Calu3 (cell line): ENCODE data around the gene TNRC6A. TPM values are rescaled to one million over a fixed set of nuclear protein-coding genes. Genes with fewer than 3 reads are reported as not detected.
"Not testable (repeated sequence)": the region's sequence is repeated elsewhere in the genome, so short reads cannot be mapped to it uniquely, and the experiment has no call there.

Experiments
- BruUV-seq: library from RNA; stranded (reverse); fragments of 400-500 nt; replicated peaks from 2 replicates; lab custom pipeline; 2021; lab: Mats Ljungman, UMichigan
- CTCF ChIA-PET: fragments of 300-600 bp; sonication (Branson Sonifier 250); formaldehyde crosslinking; loops from one replicate; lab custom pipeline; 2022; ENCODE audit warnings: antibody characterized with exemption; lab: Charles Lee
- DNase-seq: peaks from one replicate; pipeline ENCODE4 v3.0.0; 2022
- H3K27ac Mint-ChIP-seq: one replicate; pipeline ENCODE4 v1.8.0; 2022; ENCODE audit warnings: mixed read lengths; ENCODE audit not compliant: unreplicated experiment
- H3K27me3 Mint-ChIP-seq: one replicate; pipeline ENCODE4 v1.8.0; 2022; ENCODE audit warnings: mixed read lengths; ENCODE audit not compliant: unreplicated experiment
- H3K36me3 Mint-ChIP-seq: one replicate; pipeline ENCODE4 v1.8.0; 2022; ENCODE audit warnings: mild to moderate bottlenecking, moderate library complexity, mixed read lengths; ENCODE audit not compliant: insufficient read depth, unreplicated experiment
- H3K4me1 Mint-ChIP-seq: one replicate; pipeline ENCODE4 v1.8.0; 2022; ENCODE audit warnings: mild to moderate bottlenecking, low read depth, mixed read lengths; ENCODE audit not compliant: unreplicated experiment
- H3K4me3 Mint-ChIP-seq: one replicate; pipeline ENCODE4 v1.8.0; 2022; ENCODE audit warnings: mild to moderate bottlenecking, low read depth, moderate library complexity, mixed read lengths; ENCODE audit not compliant: unreplicated experiment
- H3K9me3 Mint-ChIP-seq: one replicate; pipeline ENCODE4 v1.8.0; 2022; ENCODE audit warnings: low read depth, mixed read lengths; ENCODE audit not compliant: unreplicated experiment
- intact Hi-C: fragments of 100-400 bp; cut with micrococcal nuclease; formaldehyde crosslinking; loops from one replicate; pipeline ENCODE4 v1.10.0; 2022; ENCODE audit not compliant: unreplicated experiment
- total RNA-seq: library from RNA; stranded (reverse); gene quantifications from 2 replicates; pipeline ENCODE4 v1.2.3, GENCODE V29; 2022
- TF ChIP-seq, protein P1 (sequence below): fragments of 200-600 bp; IDR thresholded peaks from one replicate; pipeline ENCODE4 v1.8.0; 2022; ENCODE audit warnings: antibody characterized with exemption; ENCODE audit not compliant: unreplicated experiment

Gene TNRC6A
- total RNA-seq, 1 experiment from 2014 or later = 60.1 TPM

DNA sequence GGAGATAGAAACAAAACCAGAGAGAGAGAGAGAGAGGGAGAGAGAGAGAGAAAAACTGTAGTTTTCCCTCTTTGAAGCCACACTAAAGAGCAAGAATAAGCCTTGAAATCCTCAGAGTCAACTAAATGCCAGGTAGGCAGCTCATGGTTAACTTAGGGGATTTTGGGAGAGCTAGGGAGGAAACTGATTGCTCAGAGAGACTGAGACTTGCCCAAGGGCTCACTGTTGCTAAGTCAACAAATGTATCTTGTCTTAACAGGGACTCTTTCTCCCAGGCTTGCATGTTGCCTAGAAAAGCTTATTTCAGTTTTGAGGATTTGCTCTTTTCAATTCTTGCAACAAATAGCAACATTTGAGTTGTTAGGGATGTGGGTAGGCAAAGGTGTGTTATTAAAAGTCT, 111.8 kb downstream of the TNRC6A start:
- peaks cover 41% of the 10 kb centered on the region for H3K4me1 Mint-ChIP-seq
- H3K27me3 Mint-ChIP-seq = no peaks in the 10 kb centered on the region
- no peaks in the 10 kb centered on the region for H3K9me3 Mint-ChIP-seq
- H3K4me3 Mint-ChIP-seq = no peak overlapping the region
- intact Hi-C loops = loop anchor here (5.0 to 10.0 kb wide), 2 partner anchors 204 to 266 kb away; no protein-coding TSS in a partner anchor
- H3K27ac Mint-ChIP-seq = no peak overlapping the region
- peaks cover 6% of the 10 kb centered on the region for H3K36me3 Mint-ChIP-seq
- no peak for DNase-seq
- CTCF ChIA-PET = interaction anchor here (0.7 kb wide), 1 partner anchor 16 kb away, joined by 3 read pairs; no protein-coding TSS in a partner anchor
- BruUV-seq = no TSS peak
- TF ChIP-seq, protein P1, sequence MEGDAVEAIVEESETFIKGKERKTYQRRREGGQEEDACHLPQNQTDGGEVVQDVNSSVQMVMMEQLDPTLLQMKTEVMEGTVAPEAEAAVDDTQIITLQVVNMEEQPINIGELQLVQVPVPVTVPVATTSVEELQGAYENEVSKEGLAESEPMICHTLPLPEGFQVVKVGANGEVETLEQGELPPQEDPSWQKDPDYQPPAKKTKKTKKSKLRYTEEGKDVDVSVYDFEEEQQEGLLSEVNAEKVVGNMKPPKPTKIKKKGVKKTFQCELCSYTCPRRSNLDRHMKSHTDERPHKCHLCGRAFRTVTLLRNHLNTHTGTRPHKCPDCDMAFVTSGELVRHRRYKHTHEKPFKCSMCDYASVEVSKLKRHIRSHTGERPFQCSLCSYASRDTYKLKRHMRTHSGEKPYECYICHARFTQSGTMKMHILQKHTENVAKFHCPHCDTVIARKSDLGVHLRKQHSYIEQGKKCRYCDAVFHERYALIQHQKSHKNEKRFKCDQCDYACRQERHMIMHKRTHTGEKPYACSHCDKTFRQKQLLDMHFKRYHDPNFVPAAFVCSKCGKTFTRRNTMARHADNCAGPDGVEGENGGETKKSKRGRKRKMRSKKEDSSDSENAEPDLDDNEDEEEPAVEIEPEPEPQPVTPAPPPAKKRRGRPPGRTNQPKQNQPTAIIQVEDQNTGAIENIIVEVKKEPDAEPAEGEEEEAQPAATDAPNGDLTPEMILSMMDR = no peak

DNA sequence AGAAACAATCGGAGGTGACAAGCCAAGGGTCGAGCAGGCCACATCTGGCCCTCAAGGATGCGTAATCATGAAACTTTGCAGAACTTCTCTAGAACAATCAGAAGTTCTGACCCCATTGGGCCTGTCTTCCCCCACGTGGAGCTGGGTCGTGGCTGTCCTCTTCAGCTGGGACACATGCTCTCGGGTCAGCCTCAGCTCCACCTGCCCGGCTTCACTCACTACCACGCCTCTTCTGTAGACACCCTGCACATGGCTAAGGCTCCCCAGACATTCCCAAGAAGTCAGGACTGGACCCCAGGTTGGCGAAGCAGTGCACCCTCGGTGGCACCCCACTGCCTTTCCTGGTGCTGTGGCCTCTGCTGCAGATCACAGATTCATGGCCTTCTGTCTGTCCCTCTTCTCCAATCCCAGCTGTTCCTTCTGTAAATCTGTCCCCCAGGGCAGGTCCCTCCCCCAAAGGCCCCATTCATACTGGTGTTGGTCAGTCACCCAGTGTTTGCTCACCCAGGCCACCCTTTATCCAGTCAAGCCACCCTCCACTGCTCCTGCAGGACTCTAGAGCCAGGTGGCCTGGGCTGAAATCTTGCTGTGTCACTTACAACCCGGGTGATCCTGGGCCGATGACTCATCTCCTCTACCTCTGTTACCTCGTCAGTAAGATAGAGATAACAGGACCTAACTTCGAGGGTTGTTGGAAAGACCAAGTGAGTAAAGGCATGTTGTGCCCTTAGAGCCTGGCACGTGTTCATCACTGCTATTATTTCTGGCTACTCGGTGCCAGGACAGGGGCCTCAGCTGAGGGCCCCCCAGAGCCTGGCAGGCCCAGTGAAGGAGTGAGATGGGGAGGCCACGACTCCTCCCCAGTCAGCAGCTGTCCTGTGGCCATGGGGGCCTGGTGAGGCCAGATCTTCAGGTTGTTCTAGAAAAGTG, 114.9 kb downstream of the TNRC6A start:
- Mint-ChIP-seq H3K9me3 (no peaks in the 10 kb centered on the region), H3K4me1 (peaks cover 56% of the 10 kb centered on the region), H3K27ac (peak overlapping the region; percentile 94), H3K27me3 (no peaks in the 10 kb centered on the region), H3K4me3 (peak overlapping the region; percentile 23), H3K36me3 (peaks cover 6% of the 10 kb centered on the region)
- BruUV-seq = no TSS peak
- CTCF ChIA-PET = no interaction called here
- TF ChIP-seq, protein P1 = no peak
- DNase-seq = peak; percentile 76
- intact Hi-C loops = loop anchor here (5.0 to 10.0 kb wide), 2 partner anchors 200 to 263 kb away; no protein-coding TSS in a partner anchor

DNA sequence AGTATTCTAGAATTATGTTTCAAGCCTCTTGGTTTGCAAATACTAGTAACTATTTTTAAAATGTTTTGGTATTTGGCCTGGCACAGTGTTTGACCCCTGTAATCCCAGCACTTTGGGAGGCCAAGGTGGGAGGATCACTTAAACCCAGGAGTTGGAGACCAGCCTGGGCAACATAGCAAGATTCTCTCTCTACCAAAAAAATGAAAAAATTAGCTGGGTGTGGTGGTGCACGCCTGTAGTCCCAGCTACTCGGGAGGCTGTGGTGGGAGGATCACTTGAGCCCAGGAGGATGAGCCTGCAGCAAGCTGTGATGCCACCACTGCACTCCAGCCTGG, 115.5 kb downstream of the TNRC6A start:
- H3K36me3 Mint-ChIP-seq, H3K27me3 Mint-ChIP-seq, H3K4me3 Mint-ChIP-seq, H3K9me3 Mint-ChIP-seq, DNase-seq, CTCF ChIA-PET, BruUV-seq: not testable (repeated sequence)
- intact Hi-C loops = loop anchor here (10.0 kb wide), 1 partner anchor 200 kb away; no protein-coding TSS in a partner anchor
- Mint-ChIP-seq H3K27ac (peak overlapping the region; percentile 94), H3K4me1 (peaks cover 53% of the 10 kb centered on the region)

DNA sequence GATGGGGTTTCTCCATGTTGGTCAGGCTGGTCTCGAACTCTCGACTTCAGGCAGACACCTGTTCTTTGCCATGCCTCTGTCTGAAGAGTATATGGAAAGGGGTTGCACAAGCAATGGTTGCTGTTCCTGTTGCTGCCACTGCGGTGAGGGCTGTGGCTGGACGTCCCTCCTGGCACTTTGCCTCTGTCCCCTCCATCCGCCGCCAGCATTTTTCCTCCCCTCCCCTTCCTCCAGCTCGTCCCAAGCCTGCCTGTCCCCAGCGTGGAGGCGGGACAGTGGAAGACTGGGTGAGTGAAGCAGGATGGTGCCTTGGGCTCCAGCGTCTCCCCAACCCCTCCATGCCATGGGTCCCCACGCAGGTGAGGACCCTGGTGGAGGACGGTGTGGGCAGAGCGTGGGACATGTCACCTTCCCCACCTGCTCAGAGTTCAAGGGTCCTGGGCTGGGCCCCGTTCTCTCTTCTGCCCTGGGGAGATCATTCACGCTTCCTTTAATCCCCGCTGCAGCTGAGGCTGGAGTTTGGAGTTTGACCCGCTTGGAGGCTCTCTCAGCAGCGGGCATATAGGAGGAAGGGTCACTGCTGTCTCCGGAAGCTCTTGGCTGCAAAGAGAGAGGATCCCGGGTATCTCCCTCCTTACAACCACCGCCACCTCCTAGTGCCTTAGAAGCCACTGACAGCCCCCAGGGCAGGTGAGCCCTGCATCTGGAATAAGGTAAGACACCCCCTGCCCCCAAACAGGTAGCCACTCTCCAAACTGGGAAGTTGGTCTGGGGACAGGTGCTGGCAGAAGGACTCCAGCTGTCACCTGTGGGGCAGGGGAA, 116.5 kb downstream of the TNRC6A start, which contains the start of gene SLC5A11:
Gene SLC5A11, plus strand, starts transcription at position 238 of the 822 bp plus-strand sequence. CDS start 12,681 bp downstream, outside the sequence.
- DNase-seq = no peak
- BruUV-seq = no TSS peak
- peaks cover 6% of the 10 kb centered on the region for H3K36me3 Mint-ChIP-seq
- H3K4me1 Mint-ChIP-seq = peaks cover 52% of the 10 kb centered on the region
- peak within 1 kb of the TSS; percentile 23 for H3K4me3 Mint-ChIP-seq
- intact Hi-C loops = loop anchor here (10.0 kb wide), 1 partner anchor 199 kb away; no protein-coding TSS in a partner anchor
- no peaks in the 10 kb centered on the region for H3K9me3 Mint-ChIP-seq
- peak within 1 kb of the TSS; percentile 94 for H3K27ac Mint-ChIP-seq
- no peaks in the 10 kb centered on the region for H3K27me3 Mint-ChIP-seq
- TF ChIP-seq, protein P1 = no peak
- CTCF ChIA-PET = no interaction called here
